GM19324 (cell line): ENCODE measurements around the gene FUT8.
"Not testable (repeated sequence)": the region's sequence is repeated elsewhere in the genome, so short reads cannot be mapped to it uniquely, and the experiment has no call there.

Experiments used
- ATAC-seq: cut with Tn5 transposase; IDR thresholded peaks from one replicate; pipeline ENCODE4 v1.9.1; 2021; ENCODE audit warnings: mild to moderate bottlenecking, moderate library complexity; ENCODE audit not compliant: unreplicated experiment, low FRiP score

The FUT8 gene

DNA sequence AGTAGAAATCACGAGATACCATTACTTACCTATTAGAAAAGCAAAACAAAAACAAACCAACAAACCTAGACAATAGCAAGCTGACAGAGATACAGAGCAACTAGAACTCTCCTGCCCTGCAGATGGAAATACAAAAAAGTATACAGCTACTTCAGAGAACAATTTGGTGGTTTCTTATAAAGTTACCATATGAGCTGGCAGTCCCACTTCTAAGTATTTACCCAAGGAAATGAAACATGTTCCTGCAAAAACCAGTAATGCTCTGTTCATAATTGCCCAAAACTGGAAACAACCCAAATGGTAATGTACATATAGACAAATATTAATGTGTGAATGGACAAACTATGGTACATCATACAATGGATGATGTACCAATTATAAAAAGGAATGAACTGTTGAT, 31.7 kb downstream of the FUT8 start:
- no peak for ATAC-seq

DNA sequence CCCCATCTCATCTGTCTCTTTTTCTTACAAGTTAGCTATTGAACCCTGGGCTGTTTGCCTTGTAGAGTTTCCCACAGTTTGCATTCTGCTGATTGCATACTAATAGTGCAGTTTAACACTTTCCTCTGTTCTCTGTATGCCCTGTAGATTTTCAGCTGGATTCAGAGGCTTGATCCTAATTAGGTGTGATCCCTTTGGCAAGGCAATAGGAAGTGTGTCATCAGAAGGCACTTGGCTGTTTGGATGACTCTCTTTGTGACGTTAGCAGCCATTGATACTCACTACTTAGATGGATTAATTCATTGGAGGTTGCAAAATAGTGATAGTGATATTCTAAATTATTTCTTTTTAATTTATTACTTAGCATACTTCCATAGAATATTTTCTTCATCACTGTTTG, 33.6 kb downstream of the FUT8 start:
- no peak for ATAC-seq

DNA sequence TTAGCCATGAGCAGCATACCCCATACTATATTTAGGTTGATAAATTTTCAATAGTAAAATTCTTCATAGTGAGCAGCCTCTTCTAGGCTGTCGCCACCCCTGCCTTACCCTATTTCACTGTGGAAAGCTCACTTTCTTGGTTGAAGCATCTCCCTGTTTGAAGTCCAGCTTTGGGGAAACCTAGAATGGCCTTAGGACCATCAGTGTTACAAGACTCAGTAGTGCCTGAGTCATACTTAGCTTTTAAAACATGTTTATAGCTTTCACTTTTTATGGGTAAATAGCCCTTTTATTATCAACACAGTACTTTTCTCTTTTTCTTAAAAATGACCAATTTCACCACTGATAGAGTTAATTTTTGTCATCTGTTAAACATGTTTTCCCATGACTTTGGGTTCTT, 37.1 kb downstream of the FUT8 start:
- ATAC-seq: no peak

DNA sequence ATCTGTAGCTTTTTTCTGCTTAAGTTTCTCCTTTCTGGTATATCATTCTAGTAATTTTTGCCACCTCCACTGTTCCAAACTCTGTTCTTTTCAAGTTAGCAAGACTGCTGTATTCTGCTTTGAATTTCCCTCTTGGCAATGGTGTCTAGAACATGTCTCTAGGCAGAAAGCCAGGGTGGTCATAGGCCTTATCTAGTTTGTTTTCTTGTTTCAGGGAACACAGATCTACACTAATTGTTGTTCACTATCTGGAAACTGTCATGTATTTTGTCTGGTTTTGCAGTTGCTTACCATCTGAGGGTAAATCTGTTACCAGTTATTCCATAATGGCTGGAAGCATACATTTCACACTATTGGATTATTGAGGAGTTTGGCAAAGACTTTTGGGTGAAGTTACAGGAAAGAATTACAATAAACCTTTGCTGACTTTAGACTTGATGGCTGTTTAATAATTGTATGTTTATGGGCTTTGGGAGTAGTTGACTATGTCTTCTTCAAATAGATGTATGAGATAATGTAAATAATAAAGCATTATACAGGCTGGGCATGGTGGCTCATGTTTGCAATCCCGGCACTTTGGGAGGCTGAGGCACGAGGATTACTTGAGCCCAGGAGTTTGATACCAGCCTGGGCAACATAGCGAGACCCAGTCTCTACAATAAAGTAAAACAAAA, 41.4 kb downstream of the FUT8 start:
- ATAC-seq: no peak

DNA sequence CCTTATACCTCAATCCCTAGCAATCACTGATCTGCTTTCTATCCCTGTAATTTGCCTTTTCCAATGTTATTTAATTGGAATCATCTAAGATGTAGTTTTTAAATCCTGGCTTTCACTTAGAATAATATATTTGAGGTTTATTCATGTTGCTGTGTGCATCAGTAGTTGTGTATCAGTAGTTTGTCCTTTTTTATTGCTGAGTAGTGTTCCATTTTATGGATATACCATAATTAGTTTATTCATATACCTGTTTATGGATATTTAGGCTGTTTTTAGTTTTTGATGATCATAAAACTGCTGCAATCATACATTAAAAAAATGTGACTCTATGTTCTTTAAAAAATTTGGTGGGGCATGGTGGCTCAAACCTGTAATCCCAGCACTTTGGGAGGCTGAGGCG, 43.7 kb downstream of the FUT8 start:
- no peak for ATAC-seq

DNA sequence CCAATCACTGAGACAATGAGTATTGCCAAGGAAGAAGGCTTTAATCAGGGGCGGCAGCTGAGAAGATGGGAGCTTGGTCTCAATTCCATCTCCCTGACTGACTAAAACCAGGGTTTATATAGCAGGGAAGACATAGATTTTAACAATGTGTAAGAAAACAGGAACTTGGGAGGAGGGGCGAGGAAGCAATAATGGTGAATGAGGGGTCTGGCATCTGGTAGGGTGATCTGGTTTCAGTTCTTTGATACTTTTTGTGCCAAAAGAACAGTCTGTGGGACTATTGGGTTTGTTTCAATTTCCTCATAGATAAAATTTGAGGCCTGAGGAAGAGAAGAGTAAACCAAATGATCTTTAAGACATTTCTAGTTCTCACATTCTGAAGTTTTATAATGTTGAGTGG, 49.2 kb downstream of the FUT8 start:
- no peak for ATAC-seq

DNA sequence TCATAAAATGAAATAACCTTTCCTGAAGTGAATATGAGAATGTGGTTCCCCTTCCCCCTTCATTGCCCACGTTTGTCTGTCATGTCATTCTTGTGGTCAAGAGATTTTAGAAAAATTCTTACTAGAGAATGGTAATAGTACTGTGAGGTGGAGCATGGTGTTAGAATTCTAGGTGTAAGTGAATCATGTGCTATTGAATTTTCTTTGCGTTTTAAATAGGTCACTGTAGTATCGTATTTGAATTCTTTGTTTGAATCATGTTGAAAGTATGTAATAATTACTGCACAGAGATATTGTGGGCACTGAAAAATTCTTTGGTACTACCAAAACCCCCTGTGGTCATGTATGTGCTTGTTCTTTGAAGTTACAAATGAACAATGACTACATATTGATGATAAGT, 49.9 kb downstream of the FUT8 start:
- ATAC-seq: no peak

DNA sequence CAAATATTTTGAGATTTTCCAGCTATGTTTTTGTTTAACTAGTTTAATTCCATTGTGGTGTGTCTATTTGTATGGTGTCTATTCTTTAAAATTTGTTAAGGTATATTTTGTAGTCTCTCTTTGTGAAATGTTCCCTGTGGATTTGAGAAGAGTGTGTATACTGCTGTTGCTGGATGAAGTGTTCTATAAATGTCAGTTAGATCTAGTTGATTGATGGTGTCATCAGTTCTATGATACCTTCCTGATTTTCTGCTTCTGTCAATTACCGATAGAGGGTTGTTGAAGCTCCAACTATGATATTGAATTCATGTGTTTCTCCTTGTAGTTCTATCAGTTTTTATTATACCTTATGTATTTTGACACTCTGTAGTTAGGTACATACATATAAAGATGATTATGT, 53.1 kb downstream of the FUT8 start:
- ATAC-seq: no peak

DNA sequence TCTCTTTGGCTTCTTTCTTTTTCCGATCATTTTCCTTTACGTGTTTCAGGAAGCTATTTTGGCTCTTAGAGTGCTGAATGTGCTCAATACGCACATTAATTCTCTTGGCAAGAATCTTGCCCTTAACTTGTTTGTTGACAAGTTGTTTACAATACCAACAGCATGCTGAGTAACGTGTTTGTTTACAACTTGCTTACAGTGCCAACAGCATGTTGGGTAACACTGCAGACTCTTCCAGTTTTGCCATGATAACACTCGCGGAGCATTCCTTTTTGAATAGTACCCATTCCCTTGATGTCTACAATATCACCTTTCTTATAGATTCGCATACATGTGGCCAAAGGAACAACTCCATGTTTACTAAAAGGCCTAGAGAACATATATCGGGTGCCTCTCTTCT, 55.4 kb downstream of the FUT8 start:
- not testable (repeated sequence) for ATAC-seq

DNA sequence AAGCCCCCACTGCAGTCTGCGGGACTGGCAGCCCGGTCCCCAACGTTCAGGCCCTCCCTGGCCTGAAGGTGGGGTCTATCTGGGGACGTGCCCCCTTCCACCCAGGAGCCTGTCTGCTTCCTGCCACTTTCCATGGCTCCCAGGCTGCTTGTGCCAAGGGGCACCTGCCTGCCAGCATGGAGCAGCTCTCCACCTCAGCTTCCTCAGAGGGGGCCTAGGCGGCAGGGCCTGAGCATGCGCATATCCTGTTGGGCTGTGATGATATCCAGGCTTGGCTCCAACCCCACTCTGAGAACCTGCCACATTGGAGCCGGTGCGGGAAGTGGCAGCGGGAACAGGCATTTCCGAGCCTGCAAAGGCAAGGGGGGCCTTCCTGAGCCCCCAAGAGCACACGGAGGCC, 57.4 kb downstream of the FUT8 start:
- ATAC-seq: no peak

DNA sequence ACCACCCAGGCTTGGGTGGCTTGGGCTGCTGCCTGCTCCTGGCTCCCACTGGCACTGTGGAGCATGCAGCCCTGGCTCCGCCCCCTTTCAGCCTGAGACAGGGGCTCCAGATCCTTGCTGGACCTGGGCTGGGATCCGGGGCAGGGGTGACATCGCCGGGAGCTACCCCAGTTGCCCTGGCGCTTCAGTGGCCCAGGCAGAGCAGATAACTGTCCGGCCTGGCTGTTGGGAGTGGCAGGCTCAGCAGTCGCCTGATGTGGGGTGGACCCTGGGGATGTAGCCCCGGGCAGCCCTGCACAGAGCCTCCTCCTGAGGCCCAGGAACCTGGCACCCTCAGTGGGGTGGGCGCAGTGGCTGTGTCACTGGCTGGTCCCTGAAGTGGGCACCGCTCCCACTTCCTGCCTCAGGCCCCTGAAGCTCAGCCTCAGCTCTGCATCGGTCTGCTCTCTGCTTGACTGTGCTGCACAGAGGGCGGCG, 57.9 kb downstream of the FUT8 start:
- peak; percentile 25 for ATAC-seq

DNA sequence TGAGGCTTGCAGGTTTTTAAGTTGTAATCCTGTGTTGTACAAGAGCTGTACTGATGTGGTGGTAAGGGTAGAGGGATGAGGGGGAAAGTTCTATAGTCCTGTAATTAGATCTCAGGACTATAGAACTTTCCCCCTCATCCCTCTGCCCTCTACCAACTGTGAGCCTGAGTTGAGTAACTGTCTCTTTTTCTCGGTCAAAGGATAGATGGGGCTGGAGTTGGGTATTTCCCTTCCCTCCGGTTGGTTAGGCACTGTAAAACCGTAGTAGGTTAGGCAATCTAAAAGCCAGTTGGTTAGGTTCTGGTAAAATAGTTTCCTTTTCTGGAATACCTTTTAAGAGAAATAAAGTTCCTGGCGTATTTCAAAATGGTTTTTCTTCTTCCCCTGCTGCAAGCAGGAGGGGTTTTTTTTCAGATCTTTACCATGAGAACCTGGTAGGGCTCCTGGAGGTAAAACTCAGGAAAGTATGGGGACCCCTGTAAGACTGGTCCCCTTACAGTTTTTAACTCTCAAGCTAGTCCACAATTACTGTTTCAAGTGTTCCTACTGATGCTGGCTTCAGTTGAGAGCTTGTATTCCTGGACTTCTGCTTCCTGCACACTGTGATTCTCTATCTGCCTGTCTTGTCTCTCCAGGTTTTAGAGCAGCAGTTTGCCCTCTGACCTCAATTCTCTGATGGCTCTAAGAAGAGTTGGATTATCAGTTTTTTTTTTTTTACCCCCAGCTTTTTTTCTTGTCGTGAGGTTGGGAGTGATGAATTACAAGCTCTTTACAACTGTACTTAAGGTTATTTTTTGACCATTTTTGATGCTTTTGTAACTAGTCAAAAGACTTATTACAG, 58.7 kb downstream of the FUT8 start:
- peak; percentile 44 for ATAC-seq

DNA sequence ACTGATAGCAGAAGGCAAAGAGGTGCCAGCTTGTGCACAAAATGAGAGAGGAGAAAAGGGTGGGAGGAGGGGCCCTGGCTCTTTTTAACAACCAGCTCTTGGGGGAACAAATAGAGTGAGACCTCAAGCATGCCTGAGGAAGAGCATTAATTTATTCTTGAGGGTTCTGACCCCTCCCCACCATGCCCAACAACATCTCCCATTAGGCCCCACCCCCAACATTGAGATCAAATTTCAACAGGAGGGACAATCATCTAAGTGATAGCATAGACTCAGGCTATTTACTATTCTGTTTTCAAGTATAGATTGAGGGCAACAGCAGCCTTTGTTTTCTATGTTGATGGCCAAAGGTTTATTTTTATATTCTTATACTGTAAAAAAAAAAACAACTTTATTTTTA, 59.7 kb downstream of the FUT8 start:
- ATAC-seq: no peak

DNA sequence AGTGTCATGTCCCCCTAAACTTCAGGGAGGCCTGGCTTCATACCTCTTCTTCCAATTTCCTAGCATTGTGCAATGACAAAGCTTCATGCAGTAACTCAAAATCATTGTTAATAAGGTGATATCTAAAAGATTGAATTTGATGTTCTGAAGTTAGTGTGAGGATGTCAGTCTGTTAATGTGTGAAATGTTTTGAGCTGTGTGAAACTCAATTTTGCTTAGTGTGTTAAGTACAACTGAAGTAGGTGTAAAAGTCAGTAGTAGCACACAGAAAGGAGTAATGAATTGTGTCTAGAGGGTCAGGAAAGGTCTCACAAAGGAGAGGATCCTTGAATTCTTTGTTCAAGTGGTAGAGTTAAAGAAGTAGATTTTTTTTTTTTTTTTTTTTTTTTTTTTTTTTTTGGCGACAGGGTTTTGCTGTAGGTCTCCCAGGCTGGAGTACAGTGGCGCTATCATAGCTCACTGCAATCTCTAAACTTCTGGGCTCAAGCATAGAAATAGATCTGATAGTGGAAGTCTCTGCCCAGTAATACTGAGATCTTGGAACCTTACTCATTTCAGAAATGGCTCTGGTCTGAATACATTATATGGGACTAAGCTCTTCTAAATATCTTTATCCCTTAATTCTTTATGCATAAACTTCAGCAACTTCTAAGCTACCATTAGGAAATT, 63.9 kb downstream of the FUT8 start:
- ATAC-seq: no peak

DNA sequence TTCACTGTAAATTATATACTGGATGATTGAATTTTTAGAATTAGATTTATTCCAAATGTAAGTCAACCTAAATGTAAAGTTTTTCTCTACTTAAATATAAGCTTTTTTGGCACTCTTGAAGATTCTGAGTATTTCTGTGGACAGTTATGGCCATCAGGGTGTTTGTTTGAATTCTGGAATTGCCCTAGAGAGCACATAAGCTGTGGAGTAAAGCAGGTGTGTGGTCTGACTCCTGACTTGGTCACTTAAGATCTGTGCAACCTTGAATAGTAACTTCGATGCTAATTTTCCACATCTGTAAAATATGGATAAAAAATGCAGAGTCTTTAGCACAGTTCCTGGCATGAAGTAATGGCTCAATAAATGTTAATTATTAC, 64.4 kb downstream of the FUT8 start:
- no peak for ATAC-seq

DNA sequence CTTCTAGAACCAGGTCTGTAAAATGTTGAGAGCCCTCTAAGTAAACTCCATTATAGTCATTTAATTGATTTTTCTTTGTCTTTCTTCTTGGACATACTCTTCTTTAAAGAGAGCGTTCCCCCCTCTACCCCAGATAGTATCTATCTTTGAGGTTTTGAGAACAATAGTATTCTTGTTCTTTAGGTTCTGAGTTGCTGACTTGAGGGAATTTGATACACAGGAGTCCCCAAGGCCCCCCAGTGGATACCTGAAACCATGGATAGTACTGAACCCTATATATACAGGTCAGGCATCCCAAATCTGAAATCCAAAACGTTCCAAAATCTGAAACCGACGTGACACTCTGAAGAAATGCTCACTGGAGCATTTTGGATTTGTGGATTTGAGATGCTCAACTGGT, 65.5 kb downstream of the FUT8 start:
- no peak for ATAC-seq

DNA sequence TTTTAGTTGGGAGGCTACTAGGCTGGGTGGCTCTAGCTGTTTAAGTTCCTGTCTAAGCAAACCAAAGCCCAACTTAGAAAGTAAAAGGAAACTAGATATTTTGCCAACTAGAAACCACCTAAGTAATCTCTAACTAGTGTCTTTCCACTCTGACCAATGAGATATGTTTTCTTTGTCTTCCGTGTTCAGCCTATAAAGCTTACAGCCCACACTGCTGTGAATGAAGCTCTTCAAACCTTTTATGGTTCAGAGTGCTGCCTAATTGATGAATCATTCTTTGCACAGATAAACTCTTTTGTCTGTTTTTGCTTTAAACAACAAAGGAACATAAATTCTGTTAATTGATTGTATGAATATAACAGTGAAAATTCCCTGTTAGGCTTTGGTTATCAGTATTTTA, 66.1 kb downstream of the FUT8 start:
- no peak for ATAC-seq

DNA sequence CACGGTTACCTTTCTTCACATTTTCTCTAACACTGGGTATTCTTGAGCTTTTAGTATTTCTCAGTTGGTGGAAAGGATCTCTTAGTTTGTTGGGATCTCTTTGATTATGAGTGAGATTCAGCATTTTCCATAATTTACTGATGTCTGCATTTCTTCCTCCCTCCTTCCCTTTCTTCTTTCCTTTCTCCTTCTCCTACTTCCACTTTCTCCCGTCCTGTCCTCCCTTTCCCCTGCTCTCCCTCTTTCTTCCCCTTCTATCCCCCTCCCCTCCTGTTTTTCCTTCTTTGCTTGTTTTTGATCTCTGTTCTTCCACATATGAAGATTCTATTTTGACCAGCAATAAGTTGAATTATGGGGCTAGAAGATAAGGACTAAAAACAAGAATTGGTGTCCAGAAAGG, 66.9 kb downstream of the FUT8 start:
- no peak for ATAC-seq

DNA sequence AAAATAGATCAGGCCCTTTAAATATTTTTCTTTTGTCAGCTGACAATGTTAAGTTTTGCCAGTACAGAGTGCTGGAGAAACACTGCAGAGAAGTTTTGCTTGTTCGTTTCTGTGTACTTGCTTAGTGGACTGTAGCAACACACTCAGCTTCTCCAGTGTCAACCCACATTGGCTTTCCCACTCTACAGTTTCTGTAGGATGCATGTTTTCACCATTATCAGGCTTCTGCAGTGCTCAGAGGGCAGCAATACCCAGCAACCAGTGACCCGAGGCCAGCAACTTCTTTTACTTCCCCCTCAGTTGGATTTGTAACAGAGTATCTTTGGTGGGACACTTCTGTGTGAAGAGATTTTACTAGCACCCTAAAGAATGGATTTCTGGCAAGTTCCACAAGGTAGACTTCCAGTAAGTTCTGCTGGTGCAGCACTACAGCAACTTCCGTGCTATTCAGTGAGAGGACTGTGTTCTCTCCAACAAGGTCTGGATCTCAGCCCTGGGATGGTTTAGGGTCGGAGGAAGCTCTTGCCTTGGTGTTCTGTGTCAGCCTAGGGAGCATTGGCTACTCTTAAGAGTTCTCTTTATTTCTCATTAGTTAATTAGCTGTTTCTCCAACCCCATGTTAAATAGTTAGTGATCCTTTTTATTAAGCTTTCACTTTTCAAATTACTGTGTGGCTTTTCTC, 70.4 kb downstream of the FUT8 start:
- no peak for ATAC-seq

DNA sequence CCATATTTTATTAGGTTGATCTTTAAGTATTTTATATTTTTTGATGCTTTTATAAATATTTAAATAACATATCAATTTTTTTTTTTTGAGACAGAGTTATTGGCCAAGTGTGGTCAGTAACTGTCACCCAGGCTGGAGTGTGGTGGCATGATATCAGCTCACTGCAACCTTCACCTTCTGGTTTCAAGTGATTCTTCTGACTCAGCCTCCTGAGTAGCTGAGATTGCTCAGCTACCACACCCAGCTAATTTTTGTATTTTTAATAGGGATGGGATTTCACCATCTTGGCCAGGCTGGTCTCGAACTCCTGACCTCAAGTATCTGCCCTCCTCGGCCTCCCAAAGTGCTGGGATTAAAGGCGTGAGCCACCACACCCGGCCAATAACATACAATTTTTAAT, 71.1 kb downstream of the FUT8 start:
- ATAC-seq: no peak

DNA sequence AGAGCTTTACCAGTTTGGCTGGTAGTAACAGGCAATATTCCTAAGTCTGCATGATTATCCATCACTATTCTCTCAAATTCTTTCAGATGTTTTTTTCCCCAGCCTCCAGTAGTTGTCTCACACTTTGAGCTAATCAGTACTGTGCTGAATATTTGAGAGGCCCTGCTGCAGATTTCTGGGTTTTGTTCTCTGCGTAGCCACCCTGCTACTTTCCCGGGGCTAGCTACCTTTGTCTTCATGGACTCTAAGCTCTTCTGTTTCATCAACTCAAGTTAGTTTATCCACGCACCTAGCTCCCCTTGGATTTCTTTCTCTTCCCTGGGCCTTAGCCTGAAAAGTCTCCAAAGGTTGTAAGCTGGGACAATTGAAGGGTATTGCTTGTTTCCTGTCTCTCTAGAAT, 73.0 kb downstream of the FUT8 start:
- no peak for ATAC-seq
